ENCODE data around the gene CAB39L.

GRCh38 chr13:49348751-49349150 lies 95.1 kb downstream of the CAB39L start:
- TF ChIP-seq CTCF (IDR thresholded peaks at IDR 0.05 in 2 of 3, conservative IDR thresholded peaks at IDR 0.05 in 1 of 3; ENCODE audit: insufficient read depth in 2 of 3, low read depth in 1 of 3, low read length in 3 of 3) (no peak), E2F3 (CRISPR knock-in tag; IDR thresholded peaks at IDR 0.05) (no peak), TAF1 (IDR thresholded peaks at IDR 0.05; ENCODE audit: control insufficient read depth, extremely low read depth, insufficient read depth, low read length, severe bottlenecking) (no peak), MITF (IDR thresholded peaks at IDR 0.05) (no peak), CBX1 (IDR thresholded peaks at IDR 0.05; ENCODE audit: low read depth) (no peak), U2AF2 (optimal IDR thresholded peaks at IDR 0.05; ENCODE audit: low read depth, low read length) (no peak), ZNF655 (CRISPR knock-in tag; IDR thresholded peaks at IDR 0.05) (no peak)

Data from K562 (cell line).